ENCODE data around the gene MAU2. TPM values are rescaled to one million over a fixed set of nuclear protein-coding genes. Genes with fewer than 3 reads are reported as not detected.
A peak's percentile ranks its signal among the peaks of the same experiment; 100 is the strongest.

Gene MAU2
- total and polyA plus RNA-seq, 2 of the 13 experiments (the other 11 are each of a cell fraction or from before 2014, with no cell fraction given), result 16.8 to 33.8 TPM

DNA sequence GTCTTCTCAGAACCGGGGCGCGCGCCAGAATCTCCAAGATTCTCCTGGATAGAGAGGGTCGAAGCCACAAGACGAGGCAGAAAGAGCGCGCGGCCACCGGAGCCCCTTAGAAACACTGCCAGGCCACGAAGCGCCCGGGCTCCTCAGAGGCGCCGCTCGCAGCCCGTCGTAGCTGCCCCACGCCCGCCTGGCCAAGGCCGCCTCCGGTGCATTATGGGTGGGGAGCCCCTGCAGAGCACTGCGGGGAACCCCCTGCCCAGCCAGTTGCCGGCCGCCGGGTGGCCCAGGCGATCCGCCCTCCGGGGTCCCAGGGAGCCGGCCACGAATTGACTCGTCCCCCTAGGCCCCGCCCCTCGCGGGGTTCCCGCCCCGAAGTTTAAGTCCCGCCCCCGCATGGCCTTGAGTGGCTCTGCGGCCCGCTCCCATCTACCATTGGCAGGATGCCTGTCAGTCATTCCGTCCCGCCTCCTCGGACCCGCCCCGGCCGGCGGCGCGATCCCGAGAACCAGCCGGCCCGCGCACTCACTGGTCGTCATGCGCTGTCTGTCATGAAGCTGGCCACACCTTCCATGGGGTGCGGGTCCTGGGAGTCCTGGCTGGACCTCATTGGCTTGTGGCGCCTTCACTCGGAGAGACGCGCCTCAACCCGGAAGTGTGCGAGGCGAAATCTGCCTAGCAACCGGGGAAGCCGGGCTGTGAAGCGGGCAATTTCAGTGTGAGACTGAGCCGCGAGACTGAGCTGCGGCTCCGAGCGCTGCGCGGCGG is 64.7 kb downstream of the MAU2 start (continued):
- TF ChIP-seq, protein P1, sequence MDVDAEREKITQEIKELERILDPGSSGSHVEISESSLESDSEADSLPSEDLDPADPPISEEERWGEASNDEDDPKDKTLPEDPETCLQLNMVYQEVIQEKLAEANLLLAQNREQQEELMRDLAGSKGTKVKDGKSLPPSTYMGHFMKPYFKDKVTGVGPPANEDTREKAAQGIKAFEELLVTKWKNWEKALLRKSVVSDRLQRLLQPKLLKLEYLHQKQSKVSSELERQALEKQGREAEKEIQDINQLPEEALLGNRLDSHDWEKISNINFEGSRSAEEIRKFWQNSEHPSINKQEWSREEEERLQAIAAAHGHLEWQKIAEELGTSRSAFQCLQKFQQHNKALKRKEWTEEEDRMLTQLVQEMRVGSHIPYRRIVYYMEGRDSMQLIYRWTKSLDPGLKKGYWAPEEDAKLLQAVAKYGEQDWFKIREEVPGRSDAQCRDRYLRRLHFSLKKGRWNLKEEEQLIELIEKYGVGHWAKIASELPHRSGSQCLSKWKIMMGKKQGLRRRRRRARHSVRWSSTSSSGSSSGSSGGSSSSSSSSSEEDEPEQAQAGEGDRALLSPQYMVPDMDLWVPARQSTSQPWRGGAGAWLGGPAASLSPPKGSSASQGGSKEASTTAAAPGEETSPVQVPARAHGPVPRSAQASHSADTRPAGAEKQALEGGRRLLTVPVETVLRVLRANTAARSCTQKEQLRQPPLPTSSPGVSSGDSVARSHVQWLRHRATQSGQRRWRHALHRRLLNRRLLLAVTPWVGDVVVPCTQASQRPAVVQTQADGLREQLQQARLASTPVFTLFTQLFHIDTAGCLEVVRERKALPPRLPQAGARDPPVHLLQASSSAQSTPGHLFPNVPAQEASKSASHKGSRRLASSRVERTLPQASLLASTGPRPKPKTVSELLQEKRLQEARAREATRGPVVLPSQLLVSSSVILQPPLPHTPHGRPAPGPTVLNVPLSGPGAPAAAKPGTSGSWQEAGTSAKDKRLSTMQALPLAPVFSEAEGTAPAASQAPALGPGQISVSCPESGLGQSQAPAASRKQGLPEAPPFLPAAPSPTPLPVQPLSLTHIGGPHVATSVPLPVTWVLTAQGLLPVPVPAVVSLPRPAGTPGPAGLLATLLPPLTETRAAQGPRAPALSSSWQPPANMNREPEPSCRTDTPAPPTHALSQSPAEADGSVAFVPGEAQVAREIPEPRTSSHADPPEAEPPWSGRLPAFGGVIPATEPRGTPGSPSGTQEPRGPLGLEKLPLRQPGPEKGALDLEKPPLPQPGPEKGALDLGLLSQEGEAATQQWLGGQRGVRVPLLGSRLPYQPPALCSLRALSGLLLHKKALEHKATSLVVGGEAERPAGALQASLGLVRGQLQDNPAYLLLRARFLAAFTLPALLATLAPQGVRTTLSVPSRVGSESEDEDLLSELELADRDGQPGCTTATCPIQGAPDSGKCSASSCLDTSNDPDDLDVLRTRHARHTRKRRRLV (CRISPR knock-in tag; IDR thresholded peaks at IDR 0.05), result no peak
- TF ChIP-seq, protein P2, sequence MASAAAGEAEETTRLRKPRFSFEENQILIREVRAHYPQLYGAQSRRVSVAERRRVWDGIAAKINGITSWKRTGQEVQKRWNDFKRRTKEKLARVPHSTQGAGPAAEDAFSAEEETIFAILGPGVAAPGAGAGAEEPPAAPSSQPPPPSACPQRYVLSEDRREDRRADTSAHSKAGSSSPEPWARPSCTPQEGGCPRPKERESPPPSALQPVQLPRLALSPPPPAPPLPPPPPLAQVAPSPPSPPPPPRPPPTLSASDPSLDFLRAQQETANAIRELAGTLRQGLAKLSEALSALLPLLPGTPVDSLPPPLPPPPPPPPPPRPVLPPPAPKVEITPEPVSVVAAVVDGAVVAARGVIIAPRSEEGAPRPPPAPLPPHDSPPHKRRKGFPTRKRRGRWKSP (CRISPR knock-in tag; IDR thresholded peaks at IDR 0.05), result peak; percentile 6; the same call in 1 of the 2 replicates
- TF ChIP-seq ZBTB7B (CRISPR knock-in tag; IDR thresholded peaks at IDR 0.05) (no peak), POLR2AphosphoS5 (IDR thresholded peaks at IDR 0.05; ENCODE audit: low read depth, low read length) (peak; percentile 34; the same call in 1 of the 2 replicates), GABPB1 (CRISPR knock-in tag; IDR thresholded peaks at IDR 0.05) (peak; percentile 91), CREB1 (IDR thresholded peaks at IDR 0.05) (peak; percentile 94), CREB1 (CRISPR knock-in tag; IDR thresholded peaks at IDR 0.05) (peak; percentile 94), CHD2 (IDR thresholded peaks at IDR 0.05; ENCODE audit: low read depth, low read length) (peak; percentile 80), XBP1 (CRISPR knock-in tag; IDR thresholded peaks at IDR 0.05) (no peak), SIN3A (IDR thresholded peaks at IDR 0.05; ENCODE audit: borderline replicate concordance, low read depth, low read length) (peak; percentile 80), HOXA5 (CRISPR knock-in tag; IDR thresholded peaks at IDR 0.05) (0 out of 2 replicates have a peak, but pooled peaks have one; percentile 35), POLR2A (IDR thresholded peaks at IDR 0.05; ENCODE audit: insufficient read depth in 1 of 2, low read depth in 2 of 2, low read length in 2 of 2) (peak in 1 of 2 experiments; percentile 49; a peak in 2 of 4 replicates), ELF3 (CRISPR knock-in tag; IDR thresholded peaks at IDR 0.05) (0 out of 2 replicates have a peak, but pooled peaks have one; percentile 17), SP2 (CRISPR knock-in tag; IDR thresholded peaks at IDR 0.05) (peak; percentile 99)
- TF ChIP-seq, protein P3, sequence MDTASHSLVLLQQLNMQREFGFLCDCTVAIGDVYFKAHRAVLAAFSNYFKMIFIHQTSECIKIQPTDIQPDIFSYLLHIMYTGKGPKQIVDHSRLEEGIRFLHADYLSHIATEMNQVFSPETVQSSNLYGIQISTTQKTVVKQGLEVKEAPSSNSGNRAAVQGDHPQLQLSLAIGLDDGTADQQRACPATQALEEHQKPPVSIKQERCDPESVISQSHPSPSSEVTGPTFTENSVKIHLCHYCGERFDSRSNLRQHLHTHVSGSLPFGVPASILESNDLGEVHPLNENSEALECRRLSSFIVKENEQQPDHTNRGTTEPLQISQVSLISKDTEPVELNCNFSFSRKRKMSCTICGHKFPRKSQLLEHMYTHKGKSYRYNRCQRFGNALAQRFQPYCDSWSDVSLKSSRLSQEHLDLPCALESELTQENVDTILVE (CRISPR knock-in tag; IDR thresholded peaks at IDR 0.05), result no peak
- TF ChIP-seq, protein P4, sequence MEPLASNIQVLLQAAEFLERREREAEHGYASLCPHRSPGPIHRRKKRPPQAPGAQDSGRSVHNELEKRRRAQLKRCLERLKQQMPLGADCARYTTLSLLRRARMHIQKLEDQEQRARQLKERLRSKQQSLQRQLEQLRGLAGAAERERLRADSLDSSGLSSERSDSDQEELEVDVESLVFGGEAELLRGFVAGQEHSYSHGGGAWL (CRISPR knock-in tag; IDR thresholded peaks at IDR 0.05), result 0 out of 2 replicates have a peak, but pooled peaks have one; percentile 24
- TF ChIP-seq, protein P5, sequence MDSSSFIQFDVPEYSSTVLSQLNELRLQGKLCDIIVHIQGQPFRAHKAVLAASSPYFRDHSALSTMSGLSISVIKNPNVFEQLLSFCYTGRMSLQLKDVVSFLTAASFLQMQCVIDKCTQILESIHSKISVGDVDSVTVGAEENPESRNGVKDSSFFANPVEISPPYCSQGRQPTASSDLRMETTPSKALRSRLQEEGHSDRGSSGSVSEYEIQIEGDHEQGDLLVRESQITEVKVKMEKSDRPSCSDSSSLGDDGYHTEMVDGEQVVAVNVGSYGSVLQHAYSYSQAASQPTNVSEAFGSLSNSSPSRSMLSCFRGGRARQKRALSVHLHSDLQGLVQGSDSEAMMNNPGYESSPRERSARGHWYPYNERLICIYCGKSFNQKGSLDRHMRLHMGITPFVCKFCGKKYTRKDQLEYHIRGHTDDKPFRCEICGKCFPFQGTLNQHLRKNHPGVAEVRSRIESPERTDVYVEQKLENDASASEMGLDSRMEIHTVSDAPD (CRISPR knock-in tag; IDR thresholded peaks at IDR 0.05), result peak; percentile 89

Measured in HepG2 (cell line).